H9 (cell line): Measurements from ENCODE around the gene EFNB1. TPM values are rescaled to one million over a fixed set of nuclear protein-coding genes. Genes with fewer than 3 reads are reported as not detected.

Experiments
- DNase-seq: peaks from one replicate; pipeline ENCODE4 v3.0.0-alpha.2; 2017
- H2AFZ ChIP-seq: one replicate; pipeline ENCODE4 v1.6.1; 2013; ENCODE audit warnings: mild to moderate bottlenecking, low read length, control low read depth, moderate library complexity
- H2AK5ac ChIP-seq: 2 replicates; pipeline ENCODE4 v1.6.1; 2013; ENCODE audit warnings: low read length, control low read depth, mixed read lengths; ENCODE audit not compliant: insufficient read length
- H2BK120ac ChIP-seq: one replicate; pipeline ENCODE4 v1.6.1; 2013; ENCODE audit warnings: low read depth, mild to moderate bottlenecking, low read length, control low read depth, inconsistent platforms; ENCODE audit not compliant: poor library complexity, severe bottlenecking
- H2BK12ac ChIP-seq: 2 replicates; pipeline ENCODE4 v1.6.1; 2013; ENCODE audit warnings: low read length, control low read depth, mixed read lengths, low read depth; ENCODE audit not compliant: insufficient read length
- H2BK15ac ChIP-seq: 2 replicates; pipeline ENCODE4 v1.6.1; 2013; ENCODE audit warnings: low read depth, low read length, control low read depth
- H2BK20ac ChIP-seq: one replicate; pipeline ENCODE4 v1.6.1; 2013; ENCODE audit warnings: low read depth, mild to moderate bottlenecking, low read length, control low read depth, inconsistent platforms; ENCODE audit not compliant: poor library complexity, severe bottlenecking
- H2BK5ac ChIP-seq: 2 replicates; pipeline ENCODE4 v1.6.1; 2013; ENCODE audit warnings: low read length, control low read depth, mixed read lengths; ENCODE audit not compliant: insufficient read length
- H3K14ac ChIP-seq: 2 replicates; pipeline ENCODE4 v1.6.1; 2013; ENCODE audit warnings: low read length, control low read depth; ENCODE audit not compliant: insufficient read depth
- H3K18ac ChIP-seq: 2 replicates; pipeline ENCODE4 v1.6.1; 2013; ENCODE audit warnings: low read depth, mild to moderate bottlenecking, mixed read lengths, low read length, control low read depth; ENCODE audit not compliant: insufficient read length
- H3K23ac ChIP-seq: 2 replicates; pipeline ENCODE4 v1.6.1; 2013; ENCODE audit warnings: low read length, control low read depth, mixed read lengths, low read depth; ENCODE audit not compliant: insufficient read length
- H3K23me2 ChIP-seq: 2 replicates; pipeline ENCODE4 v1.6.1; 2013; ENCODE audit warnings: low read depth, mild to moderate bottlenecking, mixed read lengths, low read length, control low read depth; ENCODE audit not compliant: insufficient read length, poor library complexity, severe bottlenecking
- H3K27ac ChIP-seq: 2 replicates; pipeline ENCODE4 v1.5.1; 2013; ENCODE audit warnings: low read length, control low read depth, mixed read lengths, low read depth; ENCODE audit not compliant: insufficient read length
- H3K27me3 ChIP-seq: 2 replicates; pipeline ENCODE4 v1.6.1; 2013; ENCODE audit warnings: low read length, control low read depth, inconsistent platforms; ENCODE audit not compliant: insufficient read depth
- H3K4ac ChIP-seq: 2 replicates; pipeline ENCODE4 v1.6.1; 2013; ENCODE audit warnings: low read depth, mild to moderate bottlenecking, control low read depth, inconsistent platforms, low read length, moderate library complexity
- H3K4me1 ChIP-seq: 2 replicates; pipeline ENCODE4 v1.6.1; 2013; ENCODE audit warnings: low read length, control low read depth, inconsistent platforms; ENCODE audit not compliant: insufficient read depth
- H3K4me2 ChIP-seq: 2 replicates; pipeline ENCODE4 v1.6.1; 2013; ENCODE audit warnings: low read length, control low read depth, mixed read lengths; ENCODE audit not compliant: insufficient read length, insufficient read depth
- H3K56ac ChIP-seq: 2 replicates; pipeline ENCODE4 v1.6.1; 2013; ENCODE audit warnings: low read depth, mild to moderate bottlenecking, mixed read lengths, low read length, control low read depth; ENCODE audit not compliant: insufficient read length
- H3K79me1 ChIP-seq: 2 replicates; pipeline ENCODE4 v1.6.1; 2013; ENCODE audit warnings: low read depth, mild to moderate bottlenecking, moderate library complexity, low read length, control low read depth, inconsistent platforms; ENCODE audit not compliant: insufficient read depth, poor library complexity, severe bottlenecking
- H3K79me2 ChIP-seq: 2 replicates; pipeline ENCODE4 v1.6.1; 2013; ENCODE audit warnings: low read length, control low read depth, inconsistent platforms; ENCODE audit not compliant: insufficient read depth
- H3K9ac ChIP-seq: 2 replicates; pipeline ENCODE4 v1.6.1; 2013; ENCODE audit warnings: low read length, control low read depth, mixed read lengths; ENCODE audit not compliant: insufficient read length; ENCODE audit errors: extremely low read depth
- H3K9me3 ChIP-seq: one replicate; pipeline ENCODE4 v1.6.1; 2013; ENCODE audit warnings: low read depth, low read length, inconsistent platforms; ENCODE audit not compliant: control insufficient read depth
- H3T11ph ChIP-seq: one replicate; pipeline ENCODE4 v1.6.1; 2013; ENCODE audit warnings: mild to moderate bottlenecking, low read length, control low read depth, inconsistent platforms
- H4K20me1 ChIP-seq: one replicate; pipeline ENCODE4 v1.6.1; 2013; ENCODE audit not compliant: control insufficient read depth, insufficient read length, insufficient read depth
- H4K5ac ChIP-seq: 2 replicates; pipeline ENCODE4 v1.6.1; 2013; ENCODE audit warnings: low read depth, mild to moderate bottlenecking, mixed read lengths, low read length, control low read depth; ENCODE audit not compliant: insufficient read length
- H4K8ac ChIP-seq: replicated peaks from 2 replicates; pipeline ENCODE4 v1.6.1; 2013; ENCODE audit warnings: low read length, control low read depth, mixed read lengths, low read depth; ENCODE audit not compliant: insufficient read length
- H4K91ac ChIP-seq: 2 replicates; pipeline ENCODE4 v1.6.1; 2013; ENCODE audit warnings: low read depth, mild to moderate bottlenecking, moderate library complexity, mixed read lengths, low read length, control low read depth; ENCODE audit not compliant: insufficient read length
- H3K27ac Mint-ChIP-seq, 3 experiments: 2 replicates in 2 of 3; 3 replicates in 1 of 3; pipeline ENCODE4 v1.8.0; 2020 to 2021; ENCODE audit warnings: mixed read lengths in 3 of 3, mild to moderate bottlenecking in 1 of 3, moderate library complexity in 1 of 3
- H3K27me3 Mint-ChIP-seq: 2 replicates; pipeline ENCODE4 v1.8.0; 2021; ENCODE audit warnings: low read depth, mild to moderate bottlenecking, moderate library complexity, mixed read lengths
- H3K36me3 Mint-ChIP-seq, 3 experiments: 2 replicates in 2 of 3; 3 replicates in 1 of 3; pipeline ENCODE4 v1.8.0; 2020 to 2021; ENCODE audit warnings: low read depth in 3 of 3, mixed read lengths in 3 of 3; ENCODE audit not compliant: insufficient read depth in 1 of 3
- H3K4me1 Mint-ChIP-seq, 2 experiments: 2 replicates each; pipeline ENCODE4 v1.8.0; 2020; ENCODE audit warnings: mixed read lengths in 2 of 2
- H3K4me3 Mint-ChIP-seq, 2 experiments: 2 replicates in 1 of 2; 3 replicates in 1 of 2; pipeline ENCODE4 v1.8.0; 2020 to 2021; ENCODE audit warnings: mild to moderate bottlenecking in 2 of 2, mixed read lengths in 2 of 2, moderate library complexity in 1 of 2
- H3K9me3 Mint-ChIP-seq, 2 experiments: 2 replicates in 1 of 2; 3 replicates in 1 of 2; pipeline ENCODE4 v1.8.0; 2020; ENCODE audit warnings: mild to moderate bottlenecking in 2 of 2, mixed read lengths in 2 of 2, moderate library complexity in 1 of 2
- WGBS: extraction: QIAGEN DNeasy Blood & Tissue Kit; methylation state at CpG from one replicate; pipeline ENCODE4 v1.1.7; 2013; ENCODE audit warnings: missing lambda C conversion rate, low lambda C conversion rate, mixed read lengths; ENCODE audit not compliant: insufficient read length; ENCODE audit errors: extremely low coverage; 5-methylcytosine and 5-hydroxymethylcytosine counted together
- total RNA-seq: library from RNA; stranded (reverse); gene quantifications from 2 replicates; pipeline ENCODE4 v1.2.1, GENCODE V29; 2021
- TF ChIP-seq, protein P1 (sequence below): fragments of 200-600 bp; sonication (generic); conservative IDR thresholded peaks from 3 replicates; pipeline ENCODE4 v1.8.0; 2021; ENCODE audit warnings: antibody characterized with exemption, mild to moderate bottlenecking

The EFNB1 gene
- total RNA-seq, 1 experiment from 2014 or later, result 3.1 TPM

DNA sequence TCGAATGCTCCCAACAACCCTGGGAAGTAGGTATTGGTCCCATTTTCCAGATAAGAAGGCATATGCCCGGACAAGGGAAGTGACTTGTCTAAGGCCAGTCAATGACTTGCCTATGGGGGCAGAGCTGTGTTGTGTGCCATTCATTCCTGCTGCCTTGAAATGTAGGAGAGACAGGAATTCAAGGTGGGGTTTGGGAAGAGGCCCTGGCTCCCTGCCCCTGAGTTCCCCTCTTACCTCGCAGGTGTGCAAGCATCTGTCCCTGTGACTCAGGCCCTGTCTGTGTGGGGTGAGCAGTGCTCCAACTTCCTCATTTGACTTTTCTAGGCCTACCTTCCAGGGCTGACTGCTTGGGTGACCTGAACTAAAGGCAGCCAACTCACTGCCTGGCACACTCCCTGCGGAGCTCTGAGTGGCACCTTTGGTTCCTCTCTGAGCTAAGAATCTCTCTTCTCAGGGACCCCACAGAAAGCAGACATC, 5.1 kb downstream of the EFNB1 start:
- Histone ChIP-seq H3K56ac (no peak overlapping the region), H2BK20ac (no peak overlapping the region), H3K23ac (no peak overlapping the region), H2BK5ac (no peak overlapping the region), H4K5ac (no peak overlapping the region), H4K20me1 (no peaks in the 10 kb centered on the region), H4K91ac (no peak overlapping the region), H3K23me2 (peaks cover 7% of the 10 kb centered on the region), H3K4me1 (no peaks in the 10 kb centered on the region), H3K79me2 (no peaks in the 10 kb centered on the region), H3K27ac (no peak overlapping the region), H2BK15ac (no peak overlapping the region), H3K9me3 (no peaks in the 10 kb centered on the region), H2BK12ac (no peak overlapping the region), H3T11ph (no peak overlapping the region), H3K18ac (no peak overlapping the region), H3K9ac (no peak overlapping the region), H2AK5ac (no peak overlapping the region), H3K27me3 (peaks cover 63% of the 10 kb centered on the region), H3K4ac (no peak overlapping the region), H2AFZ (no peak overlapping the region), H3K79me1 (no peaks in the 10 kb centered on the region), H3K4me2 (no peak overlapping the region), H2BK120ac (no peak overlapping the region), H3K14ac (no peak overlapping the region), H4K8ac (no peak overlapping the region)
- Mint-ChIP-seq H3K9me3 (peaks cover 53 to 64% of the 10 kb centered on the region in 2 experiments), H3K27ac (no peak overlapping the region), H3K4me3 (no peak overlapping the region), H3K27me3 (peaks cover 94% of the 10 kb centered on the region), H3K36me3 (peaks cover 4 to 8% (median 5%) of the 10 kb centered on the region in 3 experiments; a peak in 6 of 7 replicates), H3K4me1 (peaks cover 10 to 35% of the 10 kb centered on the region in 2 experiments)
- peak; percentile 16 for DNase-seq
- WGBS, result no CpG with 5 or more reads among the region's 4 CpGs
- TF ChIP-seq, protein P1, sequence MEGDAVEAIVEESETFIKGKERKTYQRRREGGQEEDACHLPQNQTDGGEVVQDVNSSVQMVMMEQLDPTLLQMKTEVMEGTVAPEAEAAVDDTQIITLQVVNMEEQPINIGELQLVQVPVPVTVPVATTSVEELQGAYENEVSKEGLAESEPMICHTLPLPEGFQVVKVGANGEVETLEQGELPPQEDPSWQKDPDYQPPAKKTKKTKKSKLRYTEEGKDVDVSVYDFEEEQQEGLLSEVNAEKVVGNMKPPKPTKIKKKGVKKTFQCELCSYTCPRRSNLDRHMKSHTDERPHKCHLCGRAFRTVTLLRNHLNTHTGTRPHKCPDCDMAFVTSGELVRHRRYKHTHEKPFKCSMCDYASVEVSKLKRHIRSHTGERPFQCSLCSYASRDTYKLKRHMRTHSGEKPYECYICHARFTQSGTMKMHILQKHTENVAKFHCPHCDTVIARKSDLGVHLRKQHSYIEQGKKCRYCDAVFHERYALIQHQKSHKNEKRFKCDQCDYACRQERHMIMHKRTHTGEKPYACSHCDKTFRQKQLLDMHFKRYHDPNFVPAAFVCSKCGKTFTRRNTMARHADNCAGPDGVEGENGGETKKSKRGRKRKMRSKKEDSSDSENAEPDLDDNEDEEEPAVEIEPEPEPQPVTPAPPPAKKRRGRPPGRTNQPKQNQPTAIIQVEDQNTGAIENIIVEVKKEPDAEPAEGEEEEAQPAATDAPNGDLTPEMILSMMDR, result no peak
